ENCODE measurements around the gene CLASRP. TPM values are rescaled to one million over a fixed set of nuclear protein-coding genes. Genes with fewer than 3 reads are reported as not detected.
A peak's percentile ranks its signal among the peaks of the same experiment; 100 is the strongest.

CLASRP gene
- total RNA-seq, 2 donors from 2014 or later, result 67.1 to 90.3 TPM

DNA sequence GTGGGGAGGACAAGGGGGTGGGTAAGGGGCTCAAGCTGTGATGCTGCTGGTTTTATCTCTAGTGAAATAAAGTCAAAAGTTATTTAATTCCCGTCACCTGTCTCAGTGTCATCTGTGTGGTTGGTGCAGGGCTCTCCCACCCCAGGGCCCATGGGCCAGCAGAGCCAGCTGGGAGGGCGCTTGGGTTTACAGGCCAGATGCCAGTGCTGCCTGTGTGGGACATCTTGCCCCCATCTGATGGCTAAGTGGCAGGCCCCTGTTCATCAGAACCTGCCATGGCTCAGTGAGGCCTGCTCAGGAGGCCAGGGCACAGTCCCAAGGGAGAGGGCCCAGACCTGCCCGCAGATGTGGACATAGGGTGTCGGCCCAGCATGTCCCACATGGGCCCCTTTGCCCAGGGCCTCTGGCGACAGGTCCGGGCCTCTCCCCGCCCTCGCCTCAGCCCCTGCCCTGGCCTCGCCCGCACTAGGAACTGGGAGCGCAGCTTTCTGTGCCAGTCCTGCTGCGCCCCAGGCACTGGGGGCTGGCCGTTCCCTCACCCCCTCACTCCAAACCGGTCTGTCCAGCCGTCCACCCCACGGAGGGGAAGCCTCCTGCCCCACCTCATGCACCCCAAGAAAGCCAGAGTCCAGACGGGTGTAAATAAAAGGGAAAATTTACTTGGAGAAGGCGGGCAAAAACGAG is 32.2 kb downstream of the CLASRP start:
- no peak overlapping the region for H3K27ac Mint-ChIP-seq
- Histone ChIP-seq H3K9me3 (ENCODE audit: control insufficient read depth, low read length) (no peaks in the 10 kb centered on the region), H3K36me3 (ENCODE audit: control insufficient read depth, insufficient read depth, low read length) (peaks cover 23% of the 10 kb centered on the region), H3K27me3 (ENCODE audit: control insufficient read depth, insufficient read depth, low read length, poor library complexity, severe bottlenecking) (no peaks in the 10 kb centered on the region), H3K27ac (ENCODE audit: low read depth, low read length) (no peak overlapping the region), H3K4me3 (ENCODE audit: low read length) (no peak overlapping the region), H3K9ac (ENCODE audit: extremely low read depth, low read length, poor library complexity, severe bottlenecking) (no peak overlapping the region), H3K4me1 (ENCODE audit: control insufficient read depth, insufficient read depth, low read length) (peaks cover 7% of the 10 kb centered on the region)
- no peak overlapping the region for H3K4me3 Mint-ChIP-seq
- TF ChIP-seq, protein P1, sequence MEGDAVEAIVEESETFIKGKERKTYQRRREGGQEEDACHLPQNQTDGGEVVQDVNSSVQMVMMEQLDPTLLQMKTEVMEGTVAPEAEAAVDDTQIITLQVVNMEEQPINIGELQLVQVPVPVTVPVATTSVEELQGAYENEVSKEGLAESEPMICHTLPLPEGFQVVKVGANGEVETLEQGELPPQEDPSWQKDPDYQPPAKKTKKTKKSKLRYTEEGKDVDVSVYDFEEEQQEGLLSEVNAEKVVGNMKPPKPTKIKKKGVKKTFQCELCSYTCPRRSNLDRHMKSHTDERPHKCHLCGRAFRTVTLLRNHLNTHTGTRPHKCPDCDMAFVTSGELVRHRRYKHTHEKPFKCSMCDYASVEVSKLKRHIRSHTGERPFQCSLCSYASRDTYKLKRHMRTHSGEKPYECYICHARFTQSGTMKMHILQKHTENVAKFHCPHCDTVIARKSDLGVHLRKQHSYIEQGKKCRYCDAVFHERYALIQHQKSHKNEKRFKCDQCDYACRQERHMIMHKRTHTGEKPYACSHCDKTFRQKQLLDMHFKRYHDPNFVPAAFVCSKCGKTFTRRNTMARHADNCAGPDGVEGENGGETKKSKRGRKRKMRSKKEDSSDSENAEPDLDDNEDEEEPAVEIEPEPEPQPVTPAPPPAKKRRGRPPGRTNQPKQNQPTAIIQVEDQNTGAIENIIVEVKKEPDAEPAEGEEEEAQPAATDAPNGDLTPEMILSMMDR (conservative IDR thresholded peaks at IDR 0.05), result no peak
- no peaks in the 10 kb centered on the region for H3K9me3 Mint-ChIP-seq
- H3K4me1 Mint-ChIP-seq, result peaks cover 10% of the 10 kb centered on the region
- WGBS, 2 experiments (ENCODE audit: insufficient coverage in 1 of 2, insufficient read length in 1 of 2), result 93 to 94% methylated on average over 10 to 19 of the region's 19 CpGs
- no peaks in the 10 kb centered on the region for H3K27me3 Mint-ChIP-seq (ENCODE audit: insufficient read depth)
- peaks cover 45% of the 10 kb centered on the region for H3K36me3 Mint-ChIP-seq (ENCODE audit: low read depth)
- no peak for DNase-seq

DNA sequence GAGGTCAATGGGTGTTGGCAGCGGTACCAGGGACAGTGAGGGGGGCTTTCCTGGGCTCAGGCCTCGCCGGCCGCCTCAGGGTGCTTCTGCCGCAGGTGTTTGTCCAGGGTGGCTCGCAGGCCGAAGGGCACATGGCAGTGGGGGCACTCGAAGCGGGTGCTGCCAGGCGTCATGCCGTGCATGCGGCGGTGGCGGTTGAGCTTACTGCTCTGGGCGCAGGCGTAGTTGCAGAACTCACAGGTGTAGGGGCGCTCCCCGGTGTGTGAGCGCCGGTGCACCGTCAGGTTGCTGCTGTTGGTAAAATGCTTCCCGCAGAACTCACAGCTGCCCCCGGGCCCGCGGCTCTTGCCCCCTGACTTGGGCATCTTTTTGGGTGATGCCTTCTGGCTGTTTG is 32.7 kb downstream of the CLASRP start:
- Mint-ChIP-seq H3K4me1 (peaks cover 11% of the 10 kb centered on the region), H3K36me3 (ENCODE audit: low read depth) (peaks cover 44% of the 10 kb centered on the region), H3K27ac (no peak overlapping the region), H3K27me3 (ENCODE audit: insufficient read depth) (no peaks in the 10 kb centered on the region), H3K4me3 (no peak overlapping the region), H3K9me3 (no peaks in the 10 kb centered on the region)
- no peak overlapping the region for H3K9ac ChIP-seq (ENCODE audit: extremely low read depth, low read length, poor library complexity, severe bottlenecking)
- H3K27me3 ChIP-seq (ENCODE audit: control insufficient read depth, insufficient read depth, low read length, poor library complexity, severe bottlenecking), result no peaks in the 10 kb centered on the region
- 95 to 99% methylated on average over 16 to 25 of the region's 25 CpGs for WGBS, 2 experiments (ENCODE audit: insufficient coverage in 1 of 2, insufficient read length in 1 of 2)
- TF ChIP-seq, protein P1 (conservative IDR thresholded peaks at IDR 0.05), result no peak
- no peak for DNase-seq
- no peak overlapping the region for H3K27ac ChIP-seq (ENCODE audit: low read depth, low read length)
- H3K4me3 ChIP-seq (ENCODE audit: low read length), result no peak overlapping the region
- peaks cover 23% of the 10 kb centered on the region for H3K36me3 ChIP-seq (ENCODE audit: control insufficient read depth, insufficient read depth, low read length)
- no peaks in the 10 kb centered on the region for H3K9me3 ChIP-seq (ENCODE audit: control insufficient read depth, low read length)
- H3K4me1 ChIP-seq (ENCODE audit: control insufficient read depth, insufficient read depth, low read length), result peaks cover 8% of the 10 kb centered on the region

GRCh38 chr19:45071969-45072790 is 33.3 kb downstream of the CLASRP start:
- H3K4me1 Mint-ChIP-seq, result peaks cover 12% of the 10 kb centered on the region
- no peaks in the 10 kb centered on the region for H3K27me3 Mint-ChIP-seq (ENCODE audit: insufficient read depth)
- Histone ChIP-seq H3K9me3 (ENCODE audit: control insufficient read depth, low read length) (no peaks in the 10 kb centered on the region), H3K36me3 (ENCODE audit: control insufficient read depth, insufficient read depth, low read length) (peaks cover 23% of the 10 kb centered on the region), H3K27ac (ENCODE audit: low read depth, low read length) (peak overlapping the region; percentile 32), H3K27me3 (ENCODE audit: control insufficient read depth, insufficient read depth, low read length, poor library complexity, severe bottlenecking) (no peaks in the 10 kb centered on the region), H3K4me3 (ENCODE audit: low read length) (no peak overlapping the region), H3K4me1 (ENCODE audit: control insufficient read depth, insufficient read depth, low read length) (peaks cover 10% of the 10 kb centered on the region), H3K9ac (ENCODE audit: extremely low read depth, low read length, poor library complexity, severe bottlenecking) (no peak overlapping the region)
- DNase-seq, result peak; percentile 78
- 92 to 93% methylated on average over 27 to 34 of the region's 34 CpGs for WGBS, 2 experiments (ENCODE audit: insufficient coverage in 1 of 2, insufficient read length in 1 of 2)
- TF ChIP-seq, protein P1 (conservative IDR thresholded peaks at IDR 0.05), result peak; percentile 28
- peak overlapping the region; percentile 58 for H3K27ac Mint-ChIP-seq
- no peak overlapping the region for H3K4me3 Mint-ChIP-seq
- no peaks in the 10 kb centered on the region for H3K9me3 Mint-ChIP-seq
- peaks cover 39% of the 10 kb centered on the region for H3K36me3 Mint-ChIP-seq (ENCODE audit: low read depth)

Measured in endodermal cell (in vitro differentiated cells).